Colonic mucosa (tissue), 4 donors: Measurements from ENCODE around the gene ADAMTSL4. TPM values are rescaled to one million over a fixed set of nuclear protein-coding genes. Genes with fewer than 3 reads are reported as not detected.

Experiments used
- DNase-seq: peaks from one replicate; pipeline ENCODE4 v3.0.0-alpha.2; 2020
- H3K27ac ChIP-seq: fragments of 200-600 bp; one replicate; pipeline ENCODE4 v1.8.0; 2021
- H3K27me3 ChIP-seq: fragments of 200-600 bp; one replicate; pipeline ENCODE4 v1.8.0; 2021
- H3K36me3 ChIP-seq: fragments of 200-600 bp; one replicate; pipeline ENCODE4 v1.8.0; 2021
- H3K4me1 ChIP-seq: fragments of 200-600 bp; one replicate; pipeline ENCODE4 v1.8.0; 2021; ENCODE audit warnings: mild to moderate bottlenecking
- H3K4me3 ChIP-seq: fragments of 200-600 bp; one replicate; pipeline ENCODE4 v1.8.0; 2021
- H3K9ac ChIP-seq, 2 donors: one replicate each; pipeline ENCODE4 v1.7.0; 2013; ENCODE audit warnings: control low read depth in 2 of 2, low read depth in 2 of 2, low read length in 2 of 2
- H3K9me3 ChIP-seq: fragments of 200-600 bp; one replicate; pipeline ENCODE4 v1.8.0; 2021
- CTCF ChIP-seq: fragments of 200-600 bp; IDR thresholded peaks from one replicate; pipeline ENCODE4 v1.8.0; 2022; ENCODE audit warnings: antibody characterized with exemption, mild to moderate bottlenecking
- intact Hi-C: fragments of 100-400 bp; cut with DNase I; formaldehyde crosslinking; loops from one replicate; pipeline ENCODE4 v1.14.1; 2022
- total RNA-seq, 2 donors: library from RNA; stranded (reverse); fragmentation: NEBNext Ultra II Directional in 1 of 2; extraction: Animal tissue kit (Norgen Biotek cat#: 25700) in 1 of 2; gene quantifications; one replicate each; pipeline ENCODE4 v1.2.1, GENCODE V29; 2021
- donor health status: healthy.
- donor health status: DM: no; HTN: no; CAD: no.
- donor health status: DM: no; HTN: no; CAD: no.

ADAMTSL4 gene
- total RNA-seq, 2 donors from 2014 or later, result 4.9 to 6.3 TPM

GRCh38 chr1:150555971-150556865, 7.0 kb downstream of the ADAMTSL4 start:
- H3K4me3 ChIP-seq, result no peak overlapping the region
- H3K9me3 ChIP-seq, result no peaks in the 10 kb centered on the region
- H3K9ac ChIP-seq, result no peak overlapping the region
- H3K36me3 ChIP-seq, result no peaks in the 10 kb centered on the region
- peaks cover 12% of the 10 kb centered on the region for H3K4me1 ChIP-seq
- no peak for TF ChIP-seq CTCF
- no peak for DNase-seq
- no peaks in the 10 kb centered on the region for H3K27me3 ChIP-seq
- H3K27ac ChIP-seq, result no peak overlapping the region
- intact Hi-C loops, result loop anchor here (10.0 kb wide), 1 partner anchor 259 kb away; no protein-coding TSS in a partner anchor

DNA sequence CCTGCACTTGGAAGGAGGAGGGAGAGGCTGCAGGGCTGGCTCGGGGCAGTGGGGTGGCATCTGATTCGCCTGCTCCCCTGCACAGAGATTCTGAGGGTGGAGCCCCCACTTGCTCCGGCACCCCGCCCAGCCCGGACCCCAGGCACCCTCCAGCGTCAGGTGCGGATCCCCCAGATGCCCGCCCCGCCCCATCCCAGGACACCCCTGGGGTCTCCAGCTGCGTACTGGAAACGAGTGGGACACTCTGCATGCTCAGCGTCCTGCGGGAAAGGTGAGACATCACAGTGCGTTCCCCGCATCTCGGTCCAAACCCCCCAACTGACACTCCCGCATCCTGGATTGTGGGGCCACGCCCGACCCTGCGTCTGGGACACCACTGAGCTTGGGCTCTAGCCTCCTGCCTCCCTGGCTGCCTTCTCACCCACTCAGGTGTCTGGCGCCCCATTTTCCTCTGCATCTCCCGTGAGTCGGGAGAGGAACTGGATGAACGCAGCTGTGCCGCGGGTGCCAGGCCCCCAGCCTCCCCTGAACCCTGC, 7.9 kb downstream of the ADAMTSL4 start:
- no peak for TF ChIP-seq CTCF
- H3K9ac ChIP-seq, result no peak overlapping the region
- H3K27ac ChIP-seq, result no peak overlapping the region
- no peaks in the 10 kb centered on the region for H3K36me3 ChIP-seq
- H3K4me3 ChIP-seq, result no peak overlapping the region
- no peak for DNase-seq
- no peaks in the 10 kb centered on the region for H3K9me3 ChIP-seq
- no peaks in the 10 kb centered on the region for H3K27me3 ChIP-seq
- H3K4me1 ChIP-seq, result peaks cover 12% of the 10 kb centered on the region
- intact Hi-C loops, result loop anchor here (10.0 kb wide), 1 partner anchor 258 kb away; no protein-coding TSS in a partner anchor

- peaks cover 17% of the 10 kb centered on the region for H3K4me1 ChIP-seq
- no peak for DNase-seq
- no peaks in the 10 kb centered on the region for H3K36me3 ChIP-seq
Measured at GRCh38 chr1:150557813-150558212, 8.6 kb downstream of the ADAMTSL4 start.

DNA sequence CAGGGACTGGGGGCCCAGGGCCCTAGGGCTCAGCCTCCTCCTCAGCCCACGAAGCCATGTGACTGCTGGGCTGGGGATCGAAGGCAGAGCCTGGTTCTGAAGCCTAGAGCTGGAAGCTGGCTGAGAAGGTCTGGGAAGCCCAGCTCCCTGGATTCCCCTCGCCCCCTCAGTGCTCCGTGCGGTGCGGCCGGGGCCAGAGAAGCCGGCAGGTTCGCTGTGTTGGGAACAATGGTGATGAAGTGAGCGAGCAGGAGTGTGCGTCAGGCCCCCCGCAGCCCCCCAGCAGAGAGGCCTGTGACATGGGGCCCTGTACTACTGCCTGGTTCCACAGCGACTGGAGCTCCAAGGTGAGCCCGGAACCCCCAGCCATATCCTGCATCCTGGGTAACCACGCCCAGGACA, 9.1 kb downstream of the ADAMTSL4 start:
- no peak for TF ChIP-seq CTCF
- Histone ChIP-seq H3K9ac (no peak overlapping the region), H3K36me3 (no peaks in the 10 kb centered on the region), H3K27me3 (no peaks in the 10 kb centered on the region), H3K4me1 (peaks cover 21% of the 10 kb centered on the region), H3K27ac (no peak overlapping the region), H3K9me3 (no peaks in the 10 kb centered on the region), H3K4me3 (no peak overlapping the region)
- intact Hi-C loops, result loop anchor here (2.0 to 10.0 kb wide), 2 partner anchors 94 to 256 kb away; no protein-coding TSS in a partner anchor
- no peak for DNase-seq

More at GRCh38 chr1:150557813-150558212, 8.6 kb downstream of the ADAMTSL4 start:
- no peak for TF ChIP-seq CTCF
- H3K27me3 ChIP-seq, result no peaks in the 10 kb centered on the region
- no peak overlapping the region for H3K27ac ChIP-seq
- H3K4me3 ChIP-seq, result no peak overlapping the region
- intact Hi-C loops, result loop anchor here (2.0 to 10.0 kb wide), 2 partner anchors 93 to 257 kb away; no protein-coding TSS in a partner anchor
- H3K9ac ChIP-seq, result no peak overlapping the region
- no peaks in the 10 kb centered on the region for H3K9me3 ChIP-seq

GRCh38 chr1:150558761-150559655, 9.8 kb downstream of the ADAMTSL4 start:
- peak overlapping the region in 1 of 2 donors; percentile 98 for H3K9ac ChIP-seq

More at GRCh38 chr1:150558761-150559655, 9.8 kb downstream of the ADAMTSL4 start:
- H3K27ac ChIP-seq, result no peak overlapping the region
- intact Hi-C loops, result loop anchor here (2.0 to 10.0 kb wide), 2 partner anchors 94 to 256 kb away; no protein-coding TSS in a partner anchor
- no peaks in the 10 kb centered on the region for H3K27me3 ChIP-seq
- H3K4me3 ChIP-seq, result no peak overlapping the region
- DNase-seq, result no peak
- TF ChIP-seq CTCF, result no peak
- no peaks in the 10 kb centered on the region for H3K9me3 ChIP-seq
- peaks cover 23% of the 10 kb centered on the region for H3K4me1 ChIP-seq
- H3K36me3 ChIP-seq, result no peaks in the 10 kb centered on the region
